Subcutaneous adipose tissue (tissue), 4 donors: ENCODE data around the gene SUMO2. TPM values are rescaled to one million over a fixed set of nuclear protein-coding genes. Genes with fewer than 3 reads are reported as not detected.

Source experiments
- CTCF ChIP-seq: fragments of 450-650 bp; IDR thresholded peaks from one replicate; pipeline ENCODE4 v1.5.1; 2016; ENCODE audit warnings: low read depth, mild to moderate bottlenecking, control low read depth, antibody characterized with exemption, moderate library complexity
- total RNA-seq, 4 donors: library from RNA; depleted of rRNA; stranded (reverse); fragments of >200 nt; gene quantifications; one replicate each; pipeline ENCODE4 v1.1.0, GENCODE V29; 2016

The SUMO2 gene
- total RNA-seq, 4 donors from 2014 or later, result 41.1 to 77.0 (median 69.2) TPM

- TF ChIP-seq CTCF, result no peak
Observed at GRCh38 chr17:75152523-75152921, 30.2 kb downstream of the SUMO2 start.

DNA sequence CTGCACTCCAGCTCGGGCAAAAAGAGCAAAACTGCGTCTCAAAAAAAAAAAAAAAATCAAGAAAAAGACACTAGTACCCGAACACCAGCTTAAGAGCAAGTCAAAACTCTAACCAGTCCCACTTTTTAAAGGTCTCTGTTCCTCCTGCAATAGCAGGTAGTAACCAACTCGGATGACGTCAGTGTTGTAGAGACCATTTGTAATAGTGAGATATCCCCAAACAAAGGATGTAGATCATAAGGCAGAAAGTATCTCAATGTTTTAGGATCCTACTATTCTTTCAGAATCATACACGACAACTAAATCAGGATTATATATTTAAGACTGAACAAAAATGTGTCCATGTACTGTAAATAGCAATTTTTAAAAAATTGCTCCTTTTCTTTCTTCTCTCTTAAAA, 30.8 kb downstream of the SUMO2 start:
- no peak for TF ChIP-seq CTCF

- no peak for TF ChIP-seq CTCF
Observed at GRCh38 chr17:75147878-75148546, 34.7 kb downstream of the SUMO2 start.

DNA sequence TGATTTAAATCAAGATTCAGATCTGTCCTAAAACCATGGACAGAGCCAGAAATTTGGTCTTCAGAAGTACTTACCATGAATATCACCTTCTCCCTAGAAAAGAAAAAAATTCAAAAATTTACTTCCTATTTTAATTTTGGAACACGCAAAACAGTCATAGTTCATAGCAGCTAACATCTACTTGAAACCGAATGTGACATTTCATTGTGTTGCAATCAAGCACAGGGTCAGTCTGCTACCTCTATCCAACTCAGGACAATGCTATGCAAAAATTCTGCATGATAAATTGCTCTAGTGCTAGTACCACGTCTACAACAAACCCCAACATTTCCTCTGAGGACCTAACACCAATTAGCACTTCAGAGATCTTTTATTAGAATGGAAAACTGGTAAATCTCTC, 36.2 kb downstream of the SUMO2 start:
- no peak for TF ChIP-seq CTCF

- no peak for TF ChIP-seq CTCF
Observed at GRCh38 chr17:75144816-75145512, 37.8 kb downstream of the SUMO2 start.

DNA sequence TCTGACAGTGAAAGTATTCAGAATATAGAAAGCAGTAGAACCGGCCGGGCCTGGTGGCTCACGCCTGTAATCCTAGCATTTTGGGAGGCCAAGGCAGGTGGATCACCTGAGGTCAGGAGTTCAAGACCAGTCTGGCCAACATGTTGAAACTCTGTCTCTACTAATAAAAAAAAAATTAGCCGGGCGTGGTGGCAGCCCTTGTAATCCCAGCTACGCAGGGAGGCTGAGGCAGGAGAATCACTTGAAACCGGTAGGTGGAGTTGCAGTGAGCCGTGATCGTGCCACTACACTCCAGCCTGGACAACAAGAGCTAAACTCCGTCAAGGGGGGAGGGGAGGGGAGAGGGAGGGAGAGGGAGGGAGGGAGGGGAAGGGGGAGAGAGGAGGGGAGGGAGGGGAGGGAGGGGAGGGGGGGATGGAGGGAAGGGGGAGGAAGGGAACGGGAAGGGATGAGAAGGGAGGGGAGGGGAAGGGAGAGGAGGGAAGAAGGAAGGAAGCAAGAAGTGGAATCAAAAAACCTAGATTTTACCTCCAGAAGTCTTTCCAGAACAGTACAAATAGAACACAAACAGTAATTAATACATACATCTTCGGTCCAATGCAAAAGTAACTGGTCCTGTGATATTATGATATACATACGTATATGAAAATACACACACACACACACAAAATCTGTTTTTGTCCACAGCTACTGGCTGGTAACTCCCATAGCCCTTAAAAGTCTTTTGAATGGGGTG, 40.4 kb downstream of the SUMO2 start:
- TF ChIP-seq CTCF, result no peak

- no peak for TF ChIP-seq CTCF
Observed at GRCh38 chr17:75138519-75138918, 44.2 kb downstream of the SUMO2 start.
